ENCODE measurements around the gene SMIM44. TPM values are rescaled to one million over a fixed set of nuclear protein-coding genes. Genes with fewer than 3 reads are reported as not detected.

Gene SMIM44
- total and polyA plus RNA-seq, 10 donors, result not detected

DNA sequence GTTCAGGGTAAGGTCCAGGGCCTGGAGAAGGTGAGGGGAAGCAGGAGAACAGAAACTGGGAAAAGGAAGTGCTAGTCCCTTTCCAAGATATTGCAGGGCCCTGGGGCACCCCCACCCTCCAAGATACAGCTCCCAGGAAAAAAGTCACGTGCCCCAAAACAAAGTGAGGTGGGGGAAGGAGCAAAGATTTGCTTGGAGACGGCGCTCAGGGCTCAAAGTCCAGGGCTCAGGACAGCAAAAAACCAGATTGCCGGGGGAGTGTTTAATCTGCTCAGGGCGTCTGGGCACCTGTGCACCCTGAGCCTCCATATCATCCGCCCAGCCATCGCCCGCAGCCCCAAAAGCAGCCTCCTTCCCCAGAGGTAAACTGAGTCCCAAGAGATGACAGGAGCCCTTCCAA is 9.2 kb downstream of the SMIM44 start:
- peaks cover 0 to 28% (median 0%) of the 10 kb centered on the region in 7 donors for H3K27me3 ChIP-seq (replicated peaks in 1 of 7)
- intact Hi-C loops (cut with DNase I; ENCODE audit: low total_unique reads), result loop anchor here (5.0 kb wide), 2 partner anchors 147 to 167 kb away; no protein-coding TSS in a partner anchor
- no peak overlapping the region for H3K4me3 ChIP-seq
- H3K4me1 ChIP-seq, result peaks cover 0 to 37% (median 13%) of the 10 kb centered on the region in 6 donors
- WGBS, 5 donors, result 87 to 90% (median 88%) methylated on average over 8 of the region's 8 CpGs
- TF ChIP-seq POLR2A (IDR thresholded peaks at IDR 0.05) (no peak), POLR2AphosphoS5 (IDR thresholded peaks at IDR 0.05) (no peak)
- TF ChIP-seq, protein P1, sequence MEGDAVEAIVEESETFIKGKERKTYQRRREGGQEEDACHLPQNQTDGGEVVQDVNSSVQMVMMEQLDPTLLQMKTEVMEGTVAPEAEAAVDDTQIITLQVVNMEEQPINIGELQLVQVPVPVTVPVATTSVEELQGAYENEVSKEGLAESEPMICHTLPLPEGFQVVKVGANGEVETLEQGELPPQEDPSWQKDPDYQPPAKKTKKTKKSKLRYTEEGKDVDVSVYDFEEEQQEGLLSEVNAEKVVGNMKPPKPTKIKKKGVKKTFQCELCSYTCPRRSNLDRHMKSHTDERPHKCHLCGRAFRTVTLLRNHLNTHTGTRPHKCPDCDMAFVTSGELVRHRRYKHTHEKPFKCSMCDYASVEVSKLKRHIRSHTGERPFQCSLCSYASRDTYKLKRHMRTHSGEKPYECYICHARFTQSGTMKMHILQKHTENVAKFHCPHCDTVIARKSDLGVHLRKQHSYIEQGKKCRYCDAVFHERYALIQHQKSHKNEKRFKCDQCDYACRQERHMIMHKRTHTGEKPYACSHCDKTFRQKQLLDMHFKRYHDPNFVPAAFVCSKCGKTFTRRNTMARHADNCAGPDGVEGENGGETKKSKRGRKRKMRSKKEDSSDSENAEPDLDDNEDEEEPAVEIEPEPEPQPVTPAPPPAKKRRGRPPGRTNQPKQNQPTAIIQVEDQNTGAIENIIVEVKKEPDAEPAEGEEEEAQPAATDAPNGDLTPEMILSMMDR (IDR thresholded peaks at IDR 0.05 in 8 of 11, conservative IDR thresholded peaks at IDR 0.05 in 3 of 11), result no peak
- H3K9me3 ChIP-seq, result no peaks in the 10 kb centered on the region
- no peak for DNase-seq
- no peak overlapping the region for H3K27ac ChIP-seq
- H3K36me3 ChIP-seq, result no peaks in the 10 kb centered on the region

DNA sequence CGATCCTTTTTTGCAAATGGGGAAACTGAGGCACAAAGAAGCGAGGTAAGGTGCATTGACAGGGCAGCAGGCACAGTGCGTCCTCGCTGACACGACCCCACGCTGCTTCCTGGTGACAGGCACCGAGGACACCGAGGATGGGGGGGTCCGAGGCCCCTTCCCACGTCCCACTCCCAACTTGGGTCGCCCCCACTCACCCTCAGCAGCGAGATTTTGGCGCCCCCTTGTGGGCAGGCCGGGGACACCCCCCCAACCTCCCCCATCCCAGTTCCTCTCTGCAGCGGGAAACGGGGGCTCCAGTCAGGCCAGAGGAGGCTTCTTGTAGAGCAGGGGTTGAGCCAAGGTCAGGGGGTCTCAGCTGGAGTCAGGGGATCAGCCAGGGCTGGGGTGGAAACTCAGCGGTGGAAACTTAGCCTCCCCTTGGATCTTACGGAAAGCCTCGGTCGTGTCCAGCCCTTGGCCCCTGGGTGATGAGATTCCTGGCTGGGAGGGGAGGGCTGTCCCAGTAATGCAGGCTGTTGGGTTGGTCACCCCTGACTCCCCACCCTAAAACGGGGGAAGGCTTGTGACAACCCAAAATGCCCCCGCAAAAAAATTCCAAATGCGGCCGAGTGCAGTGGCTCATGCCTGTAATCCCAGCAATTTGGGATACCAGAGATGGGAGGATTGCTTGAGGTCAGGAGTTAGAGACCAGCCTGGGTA is 11.1 kb downstream of the SMIM44 start:
- WGBS, 5 donors, result 35 to 64% (median 43%) methylated on average over 14 to 24 of the region's 24 CpGs
- Histone ChIP-seq H3K4me3 (no peak overlapping the region), H3K4me1 (peaks cover 0 to 42% (median 11%) of the 10 kb centered on the region in 6 donors), H3K9me3 (no peaks in the 10 kb centered on the region), H3K27me3 (replicated peaks in 1 of 7) (peaks cover 0 to 26% (median 0%) of the 10 kb centered on the region in 7 donors), H3K27ac (no peak overlapping the region), H3K36me3 (no peaks in the 10 kb centered on the region)
- DNase-seq, result no peak
- peak in 2 of 3 donors; percentile 28 to 50 for TF ChIP-seq POLR2AphosphoS5 (IDR thresholded peaks at IDR 0.05)
- TF ChIP-seq, protein P1 (IDR thresholded peaks at IDR 0.05 in 8 of 11, conservative IDR thresholded peaks at IDR 0.05 in 3 of 11), result peak in 10 of 11 experiments; percentile 42 to 79 (median 68)
- no peak for TF ChIP-seq POLR2A (IDR thresholded peaks at IDR 0.05)
- intact Hi-C loops (cut with DNase I; ENCODE audit: low total_unique reads), result loop anchor here (5.0 kb wide), 2 partner anchors 145 to 165 kb away; no protein-coding TSS in a partner anchor

GRCh38 chr19:3470500-3471128 is 12.6 kb downstream of the SMIM44 start:
- no peaks in the 10 kb centered on the region for H3K9me3 ChIP-seq
- 69 to 79% (median 77%) methylated on average over 11 of the region's 11 CpGs for WGBS, 5 donors
- intact Hi-C loops (cut with DNase I; ENCODE audit: low total_unique reads), result loop anchor here (5.0 kb wide), 2 partner anchors 143 to 163 kb away; no protein-coding TSS in a partner anchor
- peaks cover 0 to 42% (median 11%) of the 10 kb centered on the region in 6 donors for H3K4me1 ChIP-seq
- H3K36me3 ChIP-seq, result peaks cover 0 to 11% (median 0%) of the 10 kb centered on the region in 6 donors
- TF ChIP-seq POLR2AphosphoS5 (IDR thresholded peaks at IDR 0.05), result peak in 1 of 3 donors; percentile 22
- TF ChIP-seq, protein P1 (IDR thresholded peaks at IDR 0.05 in 8 of 11, conservative IDR thresholded peaks at IDR 0.05 in 3 of 11), result no peak
- peaks cover 0 to 18% (median 0%) of the 10 kb centered on the region in 7 donors for H3K27me3 ChIP-seq (replicated peaks in 1 of 7)
- H3K27ac ChIP-seq, result no peak overlapping the region
- H3K4me3 ChIP-seq, result no peak overlapping the region
- no peak for DNase-seq
